Keratinocyte (primary cell): ENCODE results near the gene SNTB2. TPM values are rescaled to one million over a fixed set of nuclear protein-coding genes. Genes with fewer than 3 reads are reported as not detected.

Source experiments
- DNase-seq: peaks from one replicate; pipeline ENCODE4 v3.0.0-alpha.2; 2011; ENCODE audit warnings: low read depth, missing footprints, low spot score
- FAIRE-seq: peaks from 2 replicates; lab custom pipeline; 2011; peaks lifted over from hg19 to GRCh38; lab: Jason Lieb, UNC
- H2AFZ ChIP-seq: 2 replicates; pipeline ENCODE4 v1.6.0; 2012; ENCODE audit warnings: low read length, control low read depth, inconsistent platforms; ENCODE audit not compliant: control insufficient read depth
- H3K27ac ChIP-seq: 2 replicates; pipeline ENCODE4 v1.5.1; 2011; ENCODE audit warnings: low read length; ENCODE audit not compliant: control insufficient read depth, insufficient read depth
- H3K27me3 ChIP-seq: 3 replicates; pipeline ENCODE4 v1.6.0; 2011; ENCODE audit warnings: low read length; ENCODE audit not compliant: control insufficient read depth, insufficient read depth; ENCODE audit errors: extremely low read depth
- H3K36me3 ChIP-seq, 2 experiments: 2 replicates in 1 of 2; 3 replicates in 1 of 2; pipeline ENCODE4 v1.5.1; 2011; ENCODE audit warnings: low read length in 2 of 2, mild to moderate bottlenecking in 1 of 2; ENCODE audit not compliant: control insufficient read depth in 2 of 2, insufficient read depth in 2 of 2; ENCODE audit errors: extremely low read depth in 1 of 2
- H3K4me1 ChIP-seq: 3 replicates; pipeline ENCODE4 v1.5.1; 2011; ENCODE audit warnings: low read length; ENCODE audit not compliant: control insufficient read depth, insufficient read depth; ENCODE audit errors: extremely low read depth
- H3K4me2 ChIP-seq: 3 replicates; pipeline ENCODE4 v1.6.0; 2011; ENCODE audit warnings: low read depth, low read length; ENCODE audit not compliant: control insufficient read depth, insufficient read depth; ENCODE audit errors: extremely low read depth
- H3K4me3 ChIP-seq, 3 experiments: fragments of 200-600 bp in 1 of 3; sonication (generic) in 1 of 3; 2 replicates in 2 of 3; 3 replicates in 1 of 3; pipeline ENCODE4 v1.5.1; 2011 to 2016; ENCODE audit warnings: low read length in 3 of 3, mild to moderate bottlenecking in 3 of 3, control low read depth in 2 of 3, inconsistent platforms in 1 of 3, low read depth in 1 of 3, mixed read lengths in 1 of 3, mixed run types in 1 of 3, moderate library complexity in 1 of 3; ENCODE audit not compliant: control insufficient read depth in 2 of 3, insufficient read depth in 2 of 3; ENCODE audit errors: extremely low read depth in 1 of 3
- H3K79me2 ChIP-seq: 2 replicates; pipeline ENCODE4 v1.6.0; 2012; ENCODE audit warnings: low read length; ENCODE audit not compliant: control insufficient read depth, insufficient read depth
- H3K9ac ChIP-seq: 3 replicates; pipeline ENCODE4 v1.6.0; 2011; ENCODE audit warnings: low read length; ENCODE audit not compliant: control insufficient read depth, insufficient read depth; ENCODE audit errors: extremely low read depth
- H3K9me1 ChIP-seq: 3 replicates; pipeline ENCODE4 v1.6.0; 2011; ENCODE audit warnings: low read length; ENCODE audit not compliant: control insufficient read depth, insufficient read depth; ENCODE audit errors: extremely low read depth
- H3K9me3 ChIP-seq: 2 replicates; pipeline ENCODE4 v1.5.1; 2012; ENCODE audit warnings: low read depth, low read length; ENCODE audit not compliant: control insufficient read depth
- H4K20me1 ChIP-seq: 3 replicates; pipeline ENCODE4 v1.6.0; 2011; ENCODE audit warnings: low read length; ENCODE audit not compliant: control insufficient read depth, insufficient read depth; ENCODE audit errors: extremely low read depth
- CTCF ChIP-seq, 3 experiments: IDR thresholded peaks in 1 of 3; conservative IDR thresholded peaks in 1 of 3; optimal IDR thresholded peaks in 1 of 3; 2 replicates in 2 of 3; 3 replicates in 1 of 3; pipeline versions ENCODE3 to v1.5.1; 2011; ENCODE audit warnings: low read length in 3 of 3, mild to moderate bottlenecking in 3 of 3, moderate library complexity in 2 of 3, control low read depth in 1 of 3, inconsistent platforms in 1 of 3; ENCODE audit not compliant: insufficient read depth in 2 of 3; ENCODE audit errors: extremely low read depth in 1 of 3
- EZH2 ChIP-seq: IDR thresholded peaks from one replicate; pipeline ENCODE4 v1.6.1; 2012; ENCODE audit warnings: inconsistent platforms, mild to moderate bottlenecking, low read length, moderate library complexity
- dilution Hi-C: fragments of 300-500 bp; cut with MboI; formaldehyde crosslinking; loops from one replicate; pipeline ENCODE4 v1.7.0; 2020; ENCODE audit warnings: low sequenced_read_pairs; ENCODE audit not compliant: extremely low pct_ligation_motif_present
- polyA plus RNA-seq, 5 experiments: library from polyadenylated mRNA; depleted of rRNA in 3 of 5; stranded (reverse) in 3 of 5; stranded (forward) in 1 of 5; unstranded in 1 of 5; fragments of >200 nt; gene quantifications; 1 replicate in 1 of 5; 2 replicates in 3 of 5; 3 replicates in 1 of 5; pipeline versions ENCODE4 v1.2.1 to v1.2.3, GENCODE V29; 2011 to 2012; ENCODE audit warnings: missing spikeins in 2 of 5, low read depth in 1 of 5, low replicate concordance in 1 of 5

The SNTB2 gene
- polyA plus RNA-seq, 1 donor (not counting 4 experiments of a cell fraction or from before 2014, with no cell fraction given): 15.9 TPM

- DNase-seq: no peak
Observed at GRCh38 chr16:69298261-69298660, 111.3 kb downstream of the SNTB2 start.

GRCh38 chr16:69301187-69301586 is 114.2 kb downstream of the SNTB2 start:
- TF ChIP-seq EZH2: no peak
- TF ChIP-seq CTCF (optimal IDR thresholded peaks at IDR 0.05 in 1 of 3, IDR thresholded peaks at IDR 0.05 in 1 of 3, conservative IDR thresholded peaks at IDR 0.05 in 1 of 3; ENCODE audit: extremely low read depth in 1 of 3, insufficient read depth in 2 of 3, low read length in 3 of 3): no peak
- no peaks in the 10 kb centered on the region for H4K20me1 ChIP-seq
- H2AFZ ChIP-seq: no peak overlapping the region
- no peak overlapping the region for H3K27ac ChIP-seq
- FAIRE-seq (no peak), DNase-seq (no peak)
- H3K9ac ChIP-seq: no peak overlapping the region
- dilution Hi-C loops: no loop called here
- H3K9me3 ChIP-seq: no peaks in the 10 kb centered on the region
- no peak overlapping the region for H3K4me3 ChIP-seq
- H3K27me3 ChIP-seq: no peaks in the 10 kb centered on the region
- no peaks in the 10 kb centered on the region for H3K4me1 ChIP-seq
- no peak overlapping the region for H3K4me2 ChIP-seq
- peaks cover 7 to 9% of the 10 kb centered on the region in 2 experiments for H3K36me3 ChIP-seq
- H3K79me2 ChIP-seq: no peaks in the 10 kb centered on the region
- no peaks in the 10 kb centered on the region for H3K9me1 ChIP-seq

More at GRCh38 chr16:69298261-69298660, 111.3 kb downstream of the SNTB2 start:
- Histone ChIP-seq H3K9me1 (no peaks in the 10 kb centered on the region), H3K4me2 (no peak overlapping the region), H3K27me3 (no peaks in the 10 kb centered on the region), H3K79me2 (no peaks in the 10 kb centered on the region), H3K36me3 (peaks cover 7 to 9% of the 10 kb centered on the region in 2 experiments), H3K4me1 (peaks cover 9% of the 10 kb centered on the region), H3K9ac (no peak overlapping the region), H2AFZ (no peak overlapping the region), H3K9me3 (no peaks in the 10 kb centered on the region), H3K4me3 (no peak overlapping the region), H3K27ac (no peak overlapping the region), H4K20me1 (no peaks in the 10 kb centered on the region)
- dilution Hi-C loops: no loop called here
- no peak for FAIRE-seq
- TF ChIP-seq EZH2 (no peak), CTCF (optimal IDR thresholded peaks at IDR 0.05 in 1 of 3, IDR thresholded peaks at IDR 0.05 in 1 of 3, conservative IDR thresholded peaks at IDR 0.05 in 1 of 3; ENCODE audit: extremely low read depth in 1 of 3, insufficient read depth in 2 of 3, low read length in 3 of 3) (no peak)
